Stimulated activated CD8-positive, alpha-beta memory T cell treated with anti-CD3 and anti-CD28 coated beads, Interleukin-4, amount 100 ng/mL, for 1 hour (primary cell): ENCODE measurements around the gene SDCCAG8.

Experiments used
- DNase-seq, 2 donors: peaks; one replicate each; pipeline ENCODE4 v3.0.0-alpha.2; 2020; ENCODE audit warnings: low read depth in 2 of 2, low spot score in 1 of 2

Gene SDCCAG8

DNA sequence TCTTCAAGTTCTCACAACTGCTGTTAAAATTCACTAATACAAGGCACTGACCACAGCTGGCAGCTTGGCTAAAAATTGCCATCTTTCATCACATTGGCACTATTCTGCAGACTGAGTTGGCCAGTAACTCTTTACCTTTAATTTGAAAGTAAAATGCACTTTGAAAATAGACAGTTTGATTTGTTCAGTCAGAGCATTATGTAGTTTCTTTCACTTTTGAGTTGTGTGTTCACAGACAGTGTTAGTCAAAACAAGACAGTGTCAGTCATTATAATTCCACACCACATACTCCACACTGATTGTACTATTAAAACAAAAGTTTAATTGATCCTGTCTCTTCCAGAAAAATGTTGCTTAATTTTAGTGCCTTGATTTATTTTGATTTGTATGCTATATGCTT is 160.7 kb downstream of the SDCCAG8 start:
- no peak for DNase-seq

DNA sequence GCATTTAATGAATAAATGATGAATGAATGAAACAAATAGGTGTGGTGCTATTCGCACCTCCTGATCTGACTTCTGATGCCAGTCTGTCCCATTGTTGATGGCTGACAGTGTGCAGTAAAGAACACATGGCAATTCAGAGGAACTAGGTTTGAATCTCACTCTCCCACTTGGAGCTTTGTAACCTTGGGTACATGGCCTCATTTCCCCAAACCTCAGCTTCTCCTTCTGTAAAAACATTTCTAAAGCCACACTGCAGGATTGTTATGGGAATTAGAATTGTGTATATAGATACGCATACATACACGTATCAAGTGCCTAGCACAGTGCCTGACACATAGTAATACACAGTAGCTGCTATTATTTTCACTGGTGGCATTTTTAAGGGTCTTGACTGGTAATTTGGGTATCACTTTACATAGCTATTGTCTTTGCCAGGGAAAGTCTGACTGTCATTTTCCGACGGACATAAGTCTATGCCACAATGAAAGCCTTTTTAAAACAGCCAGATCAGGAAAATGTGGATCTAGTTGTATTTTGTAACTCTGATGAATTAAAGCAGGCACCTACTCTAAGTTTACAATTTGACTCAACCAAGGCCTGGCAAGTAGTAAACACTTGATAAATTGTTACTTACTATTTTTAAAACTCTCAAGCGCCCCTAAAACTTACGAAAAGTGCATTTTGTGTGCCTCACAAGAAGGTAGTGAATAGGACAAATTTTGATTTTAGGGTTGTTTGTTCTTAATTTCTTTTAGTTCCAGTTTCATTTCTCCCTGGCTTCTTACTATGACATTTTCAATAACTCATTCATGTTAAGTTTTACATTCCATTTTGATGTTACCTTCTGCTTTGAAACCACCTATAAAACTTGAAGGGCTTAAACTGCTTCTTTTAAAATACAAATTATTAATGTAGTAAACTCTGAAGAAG is 164.4 kb downstream of the SDCCAG8 start:
- no peak for DNase-seq

DNA sequence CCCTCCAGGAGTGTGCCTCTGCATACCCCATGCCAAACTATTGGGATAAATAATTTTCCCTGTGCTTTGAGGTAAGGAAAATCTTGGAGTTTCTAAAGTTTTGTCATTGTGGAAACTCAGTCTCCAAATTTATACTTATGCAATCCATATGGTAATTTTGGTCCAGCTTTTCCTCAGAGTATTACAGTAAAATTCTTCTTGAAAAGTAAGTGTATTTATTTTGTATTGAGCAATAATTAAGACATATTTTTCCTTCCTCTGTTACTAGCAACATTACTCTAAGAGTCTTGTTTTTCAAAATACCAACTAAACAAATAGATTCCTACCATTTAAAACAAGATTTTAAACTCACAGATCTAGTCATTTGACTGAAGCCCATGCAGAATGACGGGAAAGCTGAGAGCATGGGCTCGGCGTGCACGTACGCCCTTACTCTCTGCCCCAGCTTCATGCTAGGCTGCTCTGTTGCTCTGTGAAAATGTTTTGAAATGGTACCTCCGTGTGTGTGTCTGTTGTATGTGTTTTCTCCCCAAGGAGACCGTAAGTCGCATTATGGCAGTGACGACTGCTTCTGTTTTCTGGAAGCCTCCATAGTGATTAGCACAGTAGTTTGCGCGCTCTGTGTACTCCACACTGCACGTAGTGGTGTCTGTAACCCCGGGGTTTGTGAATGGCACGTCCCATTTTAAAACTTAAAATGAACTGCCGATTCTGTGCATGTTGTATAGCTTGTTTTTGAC is 165.3 kb downstream of the SDCCAG8 start:
- DNase-seq: no peak

DNA sequence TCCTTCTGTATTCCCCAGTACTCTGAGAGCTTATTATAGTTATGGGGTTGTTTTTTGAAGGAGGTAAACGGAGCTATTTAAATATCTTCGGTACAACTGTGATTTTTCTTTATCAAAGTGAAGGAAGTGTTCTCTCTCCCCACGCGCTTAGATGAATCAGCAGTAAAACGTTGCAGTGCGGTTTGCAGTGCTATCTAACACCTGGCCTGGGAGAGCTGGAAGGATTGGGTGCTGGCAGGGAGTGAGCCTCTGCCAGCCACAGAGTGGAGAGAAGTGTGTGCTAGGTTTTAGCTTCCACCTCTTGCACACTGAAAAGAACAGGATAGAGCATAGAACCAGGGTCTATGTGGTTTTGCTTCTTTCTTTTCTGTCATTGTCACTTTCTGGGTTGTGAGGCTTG is 165.9 kb downstream of the SDCCAG8 start:
- DNase-seq: no peak

DNA sequence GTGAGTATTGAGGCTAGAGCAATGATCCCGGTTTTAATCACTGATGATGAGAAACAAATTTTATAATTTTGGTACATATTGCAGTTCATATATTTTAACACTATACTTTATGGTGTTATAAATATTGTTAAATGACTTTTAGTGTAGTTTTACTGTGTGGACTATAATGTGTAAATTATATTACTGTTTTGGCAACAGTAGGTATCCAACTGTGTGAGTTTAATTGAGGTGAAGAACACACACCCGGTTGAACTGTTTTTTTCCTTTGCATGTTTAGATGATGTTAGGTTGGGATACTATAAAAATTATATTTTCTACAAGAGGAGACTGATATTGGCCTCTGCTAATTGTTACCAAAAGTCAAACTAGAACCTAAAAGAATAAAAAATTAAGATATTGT is 166.5 kb downstream of the SDCCAG8 start:
- no peak for DNase-seq

DNA sequence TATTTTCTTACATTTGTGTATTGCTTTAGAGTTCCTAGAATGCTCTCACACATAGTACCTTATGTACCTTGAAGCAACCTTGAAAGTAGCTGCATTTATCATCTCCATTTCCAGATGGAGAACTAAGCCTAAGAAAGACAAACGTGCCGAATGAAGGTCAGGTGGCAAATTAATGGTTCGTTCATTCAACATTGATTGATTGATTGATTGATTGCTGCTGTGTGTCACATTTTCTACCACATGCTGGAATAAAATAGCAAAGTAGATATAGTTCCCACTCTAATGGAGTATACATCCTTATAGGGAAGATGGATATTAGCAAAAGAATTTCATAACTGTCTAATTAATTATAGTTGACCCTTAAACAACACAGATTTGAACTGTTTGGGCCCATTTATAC is 172.2 kb downstream of the SDCCAG8 start:
- DNase-seq: no peak

DNA sequence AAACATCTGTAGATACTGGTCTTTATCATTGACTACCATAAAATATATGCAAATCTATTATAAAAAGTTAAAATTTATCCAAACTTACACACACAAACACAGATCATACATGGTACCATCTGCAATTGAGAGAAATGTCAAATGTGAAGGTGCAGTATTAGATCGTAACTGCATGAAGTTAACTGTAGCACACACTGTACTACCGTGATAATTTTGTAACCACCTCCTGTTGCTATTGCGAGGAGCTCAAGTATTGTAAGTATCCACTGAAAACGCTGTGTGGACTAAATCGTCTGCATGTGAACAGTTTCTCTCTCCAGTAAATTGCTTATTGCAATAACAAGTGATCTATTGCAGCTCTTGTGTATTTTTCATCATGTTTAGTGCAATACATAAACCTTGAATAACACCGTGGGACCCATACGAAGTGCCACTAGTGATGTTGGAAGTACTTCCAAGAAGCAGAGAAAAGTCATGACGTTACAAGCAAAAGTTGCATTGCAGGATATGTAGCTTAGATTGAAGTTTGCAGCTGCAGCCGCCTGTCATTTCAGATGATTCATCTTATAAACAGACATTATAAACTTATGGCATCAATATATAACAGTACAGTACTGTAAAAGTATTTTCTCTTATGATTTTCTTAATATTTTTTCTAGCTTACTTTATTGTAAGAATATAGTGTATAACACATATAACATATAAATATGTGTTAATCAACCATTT is 172.9 kb downstream of the SDCCAG8 start:
- no peak for DNase-seq

DNA sequence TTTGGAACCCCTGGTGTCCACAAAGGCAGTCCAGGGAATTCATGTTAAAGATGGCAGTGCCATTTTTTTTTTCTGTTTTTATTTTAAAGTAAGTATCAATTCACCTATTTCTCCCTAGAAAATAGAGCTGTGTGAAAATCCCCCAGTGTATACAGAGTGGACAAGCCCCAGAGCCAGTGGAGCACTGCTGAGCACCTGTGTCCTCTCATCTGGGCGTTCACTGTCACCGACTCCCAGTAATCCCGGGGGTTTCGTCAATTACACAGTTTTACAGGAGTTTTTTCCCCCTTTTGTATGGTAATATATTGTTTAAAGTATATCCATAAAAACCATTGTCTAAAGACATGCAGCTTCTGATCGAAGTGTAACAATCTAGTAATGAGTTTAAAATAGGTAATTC is 175.8 kb downstream of the SDCCAG8 start:
- DNase-seq: no peak

DNA sequence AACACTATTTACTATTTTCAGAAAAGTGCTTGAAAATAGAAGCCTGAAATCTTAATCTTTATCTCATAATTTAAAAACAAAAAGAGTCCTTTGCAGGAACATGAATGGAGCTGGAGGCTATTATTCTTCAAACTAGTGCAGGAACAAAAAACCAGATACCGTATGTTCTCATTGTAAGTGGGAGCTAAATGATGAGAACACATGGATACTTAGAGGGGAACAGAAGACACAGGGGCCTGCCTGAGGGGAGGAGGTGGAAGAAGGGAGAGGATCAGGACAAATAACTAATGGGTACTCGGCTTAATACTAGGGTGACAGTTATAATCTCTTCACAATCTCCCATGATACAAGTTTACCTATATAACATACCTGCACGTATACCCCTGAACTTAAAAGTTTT is 176.3 kb downstream of the SDCCAG8 start:
- DNase-seq: no peak

DNA sequence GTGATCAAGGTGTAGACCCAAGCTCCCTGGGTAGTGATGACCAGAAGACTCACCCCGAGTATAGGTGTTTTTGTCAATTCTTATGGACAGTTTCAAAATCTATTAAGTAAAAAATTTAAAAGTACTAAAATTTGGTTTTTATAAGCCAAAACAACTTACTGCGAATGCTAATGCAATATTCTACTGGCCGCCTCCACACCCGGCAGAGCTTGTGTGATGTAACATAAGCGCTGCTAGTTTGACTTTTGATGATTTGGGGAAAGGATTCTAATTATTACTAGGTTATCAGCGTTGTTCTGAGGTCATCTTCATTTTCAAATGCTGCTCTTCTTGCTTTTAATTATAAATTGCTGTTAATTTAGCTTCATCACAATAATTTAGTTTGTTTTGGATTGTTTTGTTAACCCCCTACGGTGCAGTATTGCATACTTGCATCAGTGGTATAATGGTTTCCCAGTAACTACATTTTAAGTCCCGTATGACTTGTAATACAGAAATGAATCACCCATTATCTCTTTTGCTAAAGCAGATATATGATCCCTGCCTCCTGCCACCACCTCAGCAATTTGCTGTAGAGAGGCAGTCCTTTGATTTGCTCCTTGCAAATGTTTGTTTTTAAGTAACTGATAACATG is 178.0 kb downstream of the SDCCAG8 start:
- no peak for DNase-seq

DNA sequence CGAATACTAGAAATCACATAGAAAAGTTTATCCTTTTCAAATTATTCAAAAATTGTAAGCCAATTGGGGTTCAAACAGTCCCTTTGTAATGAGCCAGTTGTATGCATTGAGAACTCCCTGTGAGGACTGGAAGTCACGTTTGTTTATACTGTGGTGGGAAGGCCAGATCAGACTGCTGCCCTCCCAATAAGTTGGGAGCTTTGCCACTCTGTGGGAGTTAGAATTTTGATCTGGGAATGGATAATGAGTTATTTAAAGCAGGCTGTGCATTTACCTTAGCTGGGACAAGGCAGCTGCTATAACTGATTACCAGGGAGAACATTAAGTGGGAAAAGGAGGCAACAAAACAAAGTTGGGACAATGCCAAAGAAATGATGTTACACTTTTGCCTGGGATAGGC is 178.8 kb downstream of the SDCCAG8 start:
- DNase-seq: no peak

DNA sequence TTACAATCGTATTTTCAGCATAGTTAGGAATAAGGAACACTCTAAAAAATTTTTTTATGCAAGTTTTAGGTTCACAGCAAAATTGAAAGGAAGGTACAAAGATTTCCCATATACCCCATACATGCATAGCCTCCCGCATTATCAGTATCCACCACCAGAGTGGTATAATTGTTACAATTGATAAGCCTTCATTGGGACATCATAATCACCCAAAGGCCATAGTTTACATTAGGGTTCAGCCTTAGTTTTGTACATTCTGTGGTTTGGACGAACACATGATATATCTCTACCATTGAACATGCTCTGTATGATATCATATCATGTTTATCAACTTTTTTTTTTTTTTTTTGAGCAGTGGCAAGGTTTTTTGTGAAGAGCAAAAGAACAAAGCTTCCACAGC is 180.0 kb downstream of the SDCCAG8 start:
- no peak for DNase-seq

DNA sequence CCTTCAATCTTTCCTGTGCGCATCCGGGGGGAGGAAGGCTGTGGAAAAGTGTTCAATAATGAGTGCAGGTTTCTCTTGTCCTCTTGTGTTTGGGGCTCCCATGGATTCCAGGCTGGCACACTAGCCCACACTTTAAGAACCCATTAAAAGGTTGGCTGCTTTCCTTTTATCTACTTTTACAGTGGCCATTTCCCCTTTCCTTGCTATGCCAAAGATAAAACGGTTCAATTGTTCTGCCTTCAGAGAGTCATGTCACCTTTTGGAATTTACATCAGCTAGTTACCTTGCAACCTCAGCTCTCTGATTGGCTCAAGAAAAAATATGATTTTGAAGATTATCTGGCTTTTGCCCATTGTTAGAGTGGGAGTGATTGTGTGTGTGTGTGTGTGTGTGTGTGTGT is 182.3 kb downstream of the SDCCAG8 start:
- DNase-seq: no peak

DNA sequence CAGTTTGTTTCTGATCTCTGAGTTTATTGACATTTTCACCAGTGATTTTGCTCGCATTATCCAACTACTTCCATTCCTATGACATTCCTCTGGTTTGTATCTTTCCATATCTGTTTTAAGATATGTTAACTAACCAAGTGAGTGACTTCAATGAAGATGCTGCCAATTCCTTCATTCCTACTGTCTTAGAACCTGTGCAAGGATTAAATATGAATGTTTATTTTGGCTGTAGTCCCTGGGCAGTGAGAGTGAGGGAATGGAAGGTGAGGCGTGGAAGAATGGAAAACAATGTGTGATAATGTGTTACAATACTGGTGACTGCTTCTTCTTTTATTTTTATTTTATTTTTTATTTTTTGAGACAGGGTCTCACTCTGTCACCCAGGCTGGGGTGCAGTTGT is 183.0 kb downstream of the SDCCAG8 start:
- DNase-seq: no peak

DNA sequence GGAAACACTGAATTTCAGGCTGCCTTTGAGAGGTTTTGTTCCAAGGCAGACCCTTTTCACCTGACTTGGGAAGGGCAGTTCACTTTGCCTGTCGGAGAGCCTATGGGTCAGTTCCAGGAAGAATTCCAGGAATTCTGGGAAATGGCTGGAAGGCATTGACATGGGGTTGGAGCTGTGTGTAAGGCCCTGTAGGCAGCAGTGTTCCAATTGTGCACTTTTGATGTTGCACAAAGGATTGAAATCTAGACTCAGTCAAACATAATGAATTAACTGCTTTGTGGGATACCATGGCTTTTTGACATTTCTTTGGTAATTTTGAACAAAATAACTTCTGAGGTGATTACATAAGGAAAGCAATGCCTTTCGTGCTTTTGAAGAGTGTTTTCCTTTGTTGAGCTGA is 184.6 kb downstream of the SDCCAG8 start:
- DNase-seq: no peak

DNA sequence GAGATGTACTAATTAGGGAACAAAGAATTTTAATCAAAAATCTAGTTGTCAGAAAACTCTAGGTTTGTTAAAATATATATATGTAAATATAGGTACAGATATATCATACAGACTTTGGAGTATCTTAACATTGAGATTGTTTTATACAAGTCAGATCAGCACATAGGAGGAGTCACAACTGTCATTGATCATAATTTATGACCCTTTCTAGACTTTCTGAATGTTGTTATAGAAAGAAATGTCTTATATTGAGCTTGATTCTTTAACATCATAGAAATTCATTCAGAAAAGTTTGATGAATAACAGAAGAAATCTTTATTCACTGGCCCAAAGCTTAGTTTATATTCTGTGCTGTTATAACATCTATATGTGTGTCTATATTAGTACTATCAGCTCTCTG is 185.8 kb downstream of the SDCCAG8 start:
- no peak for DNase-seq

DNA sequence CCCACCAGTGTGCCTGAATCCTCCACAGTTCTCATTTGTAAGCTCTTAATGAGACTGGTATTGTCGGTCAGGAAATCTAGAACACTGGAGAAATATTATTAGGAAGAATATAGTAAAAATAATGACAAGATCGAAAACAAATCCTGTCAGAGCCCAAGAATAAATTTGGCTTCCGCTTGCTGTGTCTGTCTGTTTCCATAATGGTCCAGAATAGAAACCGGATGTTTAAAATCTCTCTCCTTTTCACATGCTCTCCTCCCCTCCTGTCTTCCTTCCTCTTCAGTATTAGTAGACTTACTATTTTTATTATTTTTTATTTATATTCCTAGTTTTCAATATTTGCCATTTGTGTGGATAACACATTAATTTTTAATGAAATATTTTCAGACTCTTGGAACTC is 187.7 kb downstream of the SDCCAG8 start:
- DNase-seq: no peak

DNA sequence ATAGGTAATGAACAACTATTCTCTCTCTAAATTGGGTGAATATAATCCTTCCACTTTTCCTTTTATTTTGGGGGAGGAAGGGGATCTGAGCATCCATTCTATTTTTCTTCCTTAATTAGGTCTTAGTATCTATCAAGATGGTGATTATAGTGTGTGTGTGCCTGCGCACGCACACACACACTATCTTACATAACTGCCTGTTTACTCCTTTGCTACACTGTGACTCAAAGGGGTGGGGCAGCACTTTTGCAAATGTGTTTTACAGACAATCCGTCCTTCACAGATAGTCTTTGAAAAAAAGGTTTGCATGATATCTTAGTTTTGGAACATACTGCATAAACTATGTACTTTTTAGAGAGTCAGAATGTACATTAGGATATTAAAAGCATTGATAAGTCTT is 191.5 kb downstream of the SDCCAG8 start:
- no peak for DNase-seq

DNA sequence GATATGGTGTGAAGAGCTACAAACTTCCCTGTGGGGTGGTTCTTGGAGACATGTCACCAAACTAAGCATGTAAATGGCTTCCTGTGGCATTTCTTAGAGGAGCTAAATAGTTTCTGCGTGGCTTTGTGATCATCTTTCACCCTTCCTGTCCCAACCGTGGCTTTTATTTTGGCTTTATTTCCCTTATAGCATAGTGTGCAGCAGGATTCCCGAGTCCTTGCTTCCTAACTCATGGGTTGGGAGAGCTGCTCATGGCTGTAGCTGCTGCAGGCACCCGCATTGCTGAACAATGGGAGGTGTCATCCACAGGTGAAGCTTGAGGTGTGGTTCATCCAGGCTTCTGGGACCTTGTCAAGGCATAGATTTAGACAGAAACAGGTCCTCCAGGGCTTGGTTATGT is 192.0 kb downstream of the SDCCAG8 start:
- DNase-seq: no peak

DNA sequence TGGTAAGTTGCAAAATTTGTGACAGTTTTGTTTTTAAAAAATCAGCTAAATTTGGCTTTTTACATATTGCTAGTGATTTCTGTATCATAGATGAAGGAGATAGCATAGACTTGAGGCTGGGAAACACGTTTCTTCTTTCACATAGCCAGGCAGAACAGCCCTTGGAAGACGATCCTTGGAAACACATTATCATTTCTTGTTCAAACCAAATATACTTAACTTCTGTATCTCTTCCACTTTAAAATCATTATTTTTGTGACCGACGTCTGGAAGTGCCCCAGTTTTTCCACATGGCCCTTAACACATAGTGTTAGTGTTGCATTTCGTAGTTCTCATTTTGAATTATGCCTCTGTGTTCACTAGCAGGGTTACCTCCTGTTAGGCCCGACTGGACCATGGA is 193.5 kb downstream of the SDCCAG8 start:
- no peak for DNase-seq

DNA sequence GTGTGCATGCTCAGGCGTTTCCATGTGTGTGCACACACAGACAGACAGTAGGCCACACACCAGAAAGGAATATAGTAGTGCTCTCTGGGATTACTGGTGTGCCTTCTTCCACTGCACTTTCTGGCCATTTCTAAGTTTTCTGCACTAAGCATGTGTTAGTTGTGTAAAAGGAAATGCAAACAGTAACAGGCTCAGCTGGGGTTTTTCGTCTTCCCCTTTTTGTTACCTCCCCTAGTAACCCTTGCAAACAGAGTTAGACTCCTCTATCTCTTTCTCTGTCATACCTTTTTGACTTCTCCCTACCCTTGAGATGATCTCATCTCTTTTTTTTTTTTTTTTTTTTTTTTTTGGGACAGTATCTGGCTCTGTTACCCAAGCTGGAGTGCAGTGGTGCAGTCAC is 196.3 kb downstream of the SDCCAG8 start:
- no peak for DNase-seq
